GM12801 (cell line): ENCODE results near the gene FMN1.

Experiments used
- TF ChIP-seq, protein P1 (sequence below): IDR thresholded peaks from one replicate; pipeline ENCODE4 v1.5.1; 2011; ENCODE audit warnings: control low read depth; ENCODE audit not compliant: insufficient read length; ENCODE audit errors: extremely low read depth

FMN1 gene

DNA sequence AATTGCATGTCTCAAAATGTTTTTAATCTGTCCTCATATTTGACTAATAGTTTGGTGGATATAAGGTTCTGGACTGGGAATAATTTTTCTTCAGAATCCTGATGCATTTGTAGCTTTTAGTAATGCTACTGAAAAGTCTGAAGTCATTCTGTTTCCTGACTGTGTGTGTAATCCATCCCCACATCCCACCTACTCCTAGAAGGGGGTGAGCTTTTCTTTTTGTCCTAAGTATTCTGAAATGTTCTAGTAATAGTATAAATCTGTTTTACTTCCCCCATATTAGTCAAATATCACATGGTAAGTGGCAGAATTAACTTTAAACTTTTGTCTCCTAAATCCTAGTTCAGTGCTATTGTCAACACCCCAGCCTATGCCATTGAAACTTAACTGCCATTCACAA lies 313.9 kb downstream of the FMN1 start:
- TF ChIP-seq, protein P1, sequence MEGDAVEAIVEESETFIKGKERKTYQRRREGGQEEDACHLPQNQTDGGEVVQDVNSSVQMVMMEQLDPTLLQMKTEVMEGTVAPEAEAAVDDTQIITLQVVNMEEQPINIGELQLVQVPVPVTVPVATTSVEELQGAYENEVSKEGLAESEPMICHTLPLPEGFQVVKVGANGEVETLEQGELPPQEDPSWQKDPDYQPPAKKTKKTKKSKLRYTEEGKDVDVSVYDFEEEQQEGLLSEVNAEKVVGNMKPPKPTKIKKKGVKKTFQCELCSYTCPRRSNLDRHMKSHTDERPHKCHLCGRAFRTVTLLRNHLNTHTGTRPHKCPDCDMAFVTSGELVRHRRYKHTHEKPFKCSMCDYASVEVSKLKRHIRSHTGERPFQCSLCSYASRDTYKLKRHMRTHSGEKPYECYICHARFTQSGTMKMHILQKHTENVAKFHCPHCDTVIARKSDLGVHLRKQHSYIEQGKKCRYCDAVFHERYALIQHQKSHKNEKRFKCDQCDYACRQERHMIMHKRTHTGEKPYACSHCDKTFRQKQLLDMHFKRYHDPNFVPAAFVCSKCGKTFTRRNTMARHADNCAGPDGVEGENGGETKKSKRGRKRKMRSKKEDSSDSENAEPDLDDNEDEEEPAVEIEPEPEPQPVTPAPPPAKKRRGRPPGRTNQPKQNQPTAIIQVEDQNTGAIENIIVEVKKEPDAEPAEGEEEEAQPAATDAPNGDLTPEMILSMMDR, result no peak

- TF ChIP-seq, protein P1, result no peak
These were observed 314.5 kb downstream of the FMN1 start for GRCh38 chr15:32879980-32880379.

DNA sequence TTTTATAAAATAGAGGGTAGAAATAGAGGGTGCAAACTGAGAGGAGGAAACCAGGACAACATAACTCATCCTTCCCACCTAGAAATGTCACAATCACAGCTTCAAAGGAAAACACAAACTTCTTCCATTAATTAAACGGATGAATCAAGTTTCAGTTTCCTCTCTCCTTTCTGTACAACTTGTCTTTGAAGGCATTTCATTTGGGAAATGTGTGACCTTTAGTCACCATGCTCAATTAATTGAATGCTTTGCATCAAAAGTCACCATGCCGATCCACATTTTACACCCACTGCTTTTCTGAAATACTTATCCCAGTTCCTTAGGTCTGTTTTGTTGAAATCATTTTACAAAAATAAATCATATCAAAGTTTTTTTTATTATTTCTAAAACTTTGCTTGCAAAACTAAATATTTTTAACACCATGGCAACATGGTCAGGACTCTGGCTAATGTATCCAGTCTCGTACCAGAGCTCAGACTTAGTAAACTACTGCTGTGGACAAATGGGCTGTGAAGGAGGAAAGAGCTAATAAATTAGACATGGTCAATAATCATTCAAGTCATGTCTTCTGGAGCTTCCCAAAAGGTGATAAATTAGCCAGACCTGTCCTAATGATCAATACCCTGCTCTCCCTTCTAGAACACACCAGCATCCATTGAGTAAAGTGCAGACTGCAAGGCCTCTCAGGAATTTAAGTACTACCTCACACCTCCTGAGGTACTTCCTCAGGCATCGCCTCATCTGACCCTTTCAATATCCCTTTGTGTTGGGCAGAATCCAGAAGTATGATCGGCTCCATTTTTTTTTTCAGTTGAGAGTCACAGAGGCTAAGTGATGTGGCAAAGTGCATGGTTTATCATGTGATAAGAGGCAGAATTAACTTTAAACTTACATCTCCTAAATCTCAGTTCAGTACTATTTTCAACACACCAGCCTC lies 315.4 kb downstream of the FMN1 start:
- TF ChIP-seq, protein P1, result no peak

GRCh38 chr15:32878342-32878741 lies 316.2 kb downstream of the FMN1 start:
- TF ChIP-seq, protein P1, result no peak

DNA sequence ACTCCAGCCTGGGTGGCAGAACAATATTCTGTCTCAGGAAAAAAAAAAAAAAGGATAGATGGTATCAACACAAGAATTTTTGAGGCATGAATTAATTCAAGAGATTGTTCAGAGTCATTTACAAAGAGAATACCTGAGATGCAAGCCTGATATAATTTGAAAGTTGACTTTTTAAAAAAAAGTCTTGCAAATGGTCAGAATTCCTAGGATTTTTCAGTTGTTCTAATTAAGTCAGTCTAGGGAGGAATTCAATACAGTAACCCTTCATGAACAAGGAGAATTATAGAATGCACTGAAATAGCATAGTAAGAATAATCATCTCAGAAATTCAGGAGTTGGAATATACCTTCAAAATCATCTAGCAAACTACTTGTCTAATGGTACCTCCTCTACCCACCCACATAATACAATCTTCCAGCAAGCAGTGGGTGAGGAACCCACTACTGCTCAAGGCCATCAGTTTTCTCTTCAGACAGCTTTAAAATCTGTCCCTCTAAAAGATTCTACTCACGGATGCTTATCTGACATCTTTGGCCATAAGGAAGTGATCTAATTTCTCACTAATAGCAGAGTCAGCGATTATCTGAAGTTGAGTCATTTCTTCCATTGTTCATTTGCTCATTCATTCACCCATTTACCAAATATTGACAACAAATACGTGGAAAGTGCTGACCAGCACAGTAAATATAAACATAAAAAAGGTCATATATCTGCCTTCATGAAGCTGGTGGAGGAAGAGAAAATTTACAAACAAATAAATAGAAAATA lies 317.1 kb downstream of the FMN1 start:
- TF ChIP-seq, protein P1, result no peak

DNA sequence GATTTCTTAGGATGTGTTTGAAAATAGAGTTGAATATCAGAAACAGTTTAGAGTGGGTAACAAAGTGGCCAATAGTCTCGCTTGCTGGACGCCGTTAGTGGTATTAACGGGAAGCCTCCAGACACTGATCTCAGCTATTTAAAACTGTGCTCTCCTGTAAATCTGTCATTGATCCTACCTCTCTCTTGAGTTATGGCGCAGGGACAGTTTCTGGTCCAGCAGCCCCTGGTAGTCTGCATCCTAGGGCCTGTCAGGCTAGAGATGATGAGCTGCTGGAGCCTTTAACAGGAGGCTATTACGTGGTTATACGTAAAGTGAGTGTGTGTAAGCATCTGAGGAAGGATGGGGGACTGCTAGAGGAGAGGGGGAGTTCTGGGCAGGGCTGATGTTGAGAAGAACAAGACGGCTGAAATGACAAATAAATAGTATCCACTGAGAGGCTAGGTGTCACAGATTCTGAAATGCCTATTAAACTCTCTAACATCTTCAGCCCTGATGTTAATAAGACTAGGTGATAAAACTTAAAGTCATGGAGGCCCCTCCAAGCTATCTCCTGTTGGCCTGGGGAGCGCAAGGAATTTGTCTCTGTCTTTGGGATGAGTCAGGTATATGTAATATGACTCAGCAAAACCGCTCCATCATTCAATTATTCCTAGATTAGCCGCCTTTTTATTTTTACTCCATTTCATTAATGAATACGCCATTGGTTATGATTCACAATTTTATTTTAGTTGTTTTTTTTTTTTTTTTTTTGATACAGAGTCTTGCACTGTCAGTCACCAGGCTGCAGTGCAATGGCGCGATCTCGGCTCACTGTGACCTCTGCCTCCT lies 321.0 kb downstream of the FMN1 start:
- TF ChIP-seq, protein P1, result no peak

DNA sequence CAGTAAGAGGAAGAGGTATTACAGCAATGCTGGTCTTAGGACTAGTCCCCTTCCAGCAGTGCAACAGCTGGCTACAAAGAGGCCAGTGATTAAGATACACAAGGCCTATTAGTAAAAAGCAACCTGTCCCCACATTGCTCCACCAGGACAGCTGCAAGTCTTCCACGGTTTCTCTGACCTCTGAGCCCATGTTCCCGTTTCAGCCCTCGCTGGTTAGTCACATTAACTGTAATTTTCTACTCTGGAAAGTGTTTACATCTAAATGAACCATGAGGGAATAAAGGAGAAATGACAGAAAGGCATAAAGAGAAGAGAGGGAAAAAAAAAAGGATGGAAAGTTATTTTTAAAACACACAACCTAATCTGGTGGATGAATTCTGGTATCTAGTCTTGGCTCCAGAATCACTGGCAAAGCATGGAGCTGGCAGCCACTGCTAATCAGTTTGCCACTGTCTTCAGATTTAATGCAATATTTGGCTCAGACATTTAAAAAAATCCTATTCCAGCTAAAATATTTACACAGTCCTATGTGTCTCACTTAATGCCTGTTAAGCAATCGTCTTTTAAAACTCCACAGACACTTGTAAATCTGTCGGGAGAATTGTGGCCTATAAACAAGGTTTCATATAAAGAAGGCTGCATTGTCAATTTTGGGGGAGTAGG lies 321.8 kb downstream of the FMN1 start:
- TF ChIP-seq, protein P1, result no peak
